K562 (cell line): ENCODE measurements around the gene COLEC12. TPM values are rescaled to one million over a fixed set of nuclear protein-coding genes. Genes with fewer than 3 reads are reported as not detected.

Experiments
- ATAC-seq: fragments of 200-7000 bp; cut with Tn5 transposase; 3 replicates; pipeline ENCODE4 v1.9.1; 2020; ENCODE audit warnings: moderate library complexity
- BruUV-seq: library from RNA; stranded (reverse); fragments of 400-500 nt; replicated peaks from 2 replicates; lab custom pipeline; 2021; lab: Mats Ljungman, UMichigan
- CTCF ChIA-PET: fragments of 300-600 bp; formaldehyde crosslinking; extraction: SDS; loops from one replicate; lab custom pipeline; 2021; ENCODE audit warnings: low intra/inter-chr PET ratio; lab: Yijun Ruan, JAX
- POLR2A ChIA-PET: fragments of 300-600, 350-650 bp; sonication (Branson Sonifier 250); formaldehyde crosslinking; extraction: SDS; loops from one replicate; lab custom pipeline; 2021; ENCODE audit warnings: antibody characterized with exemption, inconsistent platforms; lab: Yijun Ruan, JAX
- DNase-seq, 4 experiments: peaks; one replicate each; pipeline versions ENCODE4 v3.0.0 to v3.0.0-alpha.2; 2011 to 2018; ENCODE audit warnings: low spot score in 3 of 4, mixed read lengths in 3 of 4; ENCODE audit errors: extremely low read depth in 1 of 4
- FAIRE-seq: peaks from 2 replicates; lab custom pipeline; 2011; peaks lifted over from hg19 to GRCh38; lab: Jason Lieb, UNC
- H2AFZ ChIP-seq: 2 replicates; pipeline ENCODE4 v1.6.0; 2011; ENCODE audit warnings: low read depth, low read length, control low read depth, inconsistent platforms
- H3K27ac ChIP-seq: fragments of 200-600 bp; 3 replicates; pipeline ENCODE4 v1.8.0; 2011; ENCODE audit warnings: low read depth, mild to moderate bottlenecking, control low read depth, inconsistent platforms, low read length, moderate library complexity, mixed read lengths; ENCODE audit errors: extremely low read depth
- H3K27me3 ChIP-seq, 2 experiments: fragments of 300-600 bp in 1 of 2; 2 replicates in 1 of 2; 3 replicates in 1 of 2; pipeline versions ENCODE4 v1.6.0 to v1.8.0; 2011; ENCODE audit warnings: inconsistent platforms in 2 of 2, low read length in 2 of 2, mild to moderate bottlenecking in 1 of 2, mixed read lengths in 1 of 2, moderate library complexity in 1 of 2; ENCODE audit not compliant: control insufficient read depth in 2 of 2, insufficient read depth in 2 of 2
- H3K36me3 ChIP-seq: fragments of 300-600 bp; 3 replicates; pipeline ENCODE4 v1.8.0; 2011; ENCODE audit warnings: mild to moderate bottlenecking, low read length, inconsistent platforms; ENCODE audit not compliant: control insufficient read depth, insufficient read depth
- H3K4me1 ChIP-seq, 2 experiments: fragments of 200-600 bp in 1 of 2; replicated peaks in 1 of 2; 2 replicates in 1 of 2; 3 replicates in 1 of 2; pipeline versions ENCODE4 v1.5.1 to v1.8.0; 2011; ENCODE audit warnings: inconsistent platforms in 2 of 2, low read length in 2 of 2, mild to moderate bottlenecking in 1 of 2, mixed read lengths in 1 of 2, moderate library complexity in 1 of 2; ENCODE audit not compliant: control insufficient read depth in 2 of 2, insufficient read depth in 2 of 2
- H3K4me2 ChIP-seq: 2 replicates; pipeline ENCODE4 v1.6.1; 2011; ENCODE audit warnings: low read length, control low read depth, inconsistent platforms, mixed read lengths; ENCODE audit not compliant: insufficient read depth
- H3K4me3 ChIP-seq: fragments of 200-600 bp; sonication (generic), shearing (Covaris generic); 2 replicates; pipeline ENCODE4 v1.5.1; 2016; ENCODE audit warnings: control low read depth, inconsistent platforms
- H3K79me2 ChIP-seq: fragments of 200-600 bp; 3 replicates; pipeline ENCODE4 v1.8.0; 2011; ENCODE audit warnings: low read length, inconsistent platforms; ENCODE audit not compliant: control insufficient read depth, insufficient read depth
- H3K9ac ChIP-seq, 2 experiments: 2 replicates each; pipeline versions ENCODE4 v1.6.0 to v1.6.1; 2011; ENCODE audit warnings: low read depth in 2 of 2, low read length in 2 of 2, control low read depth in 1 of 2, inconsistent platforms in 1 of 2, mild to moderate bottlenecking in 1 of 2, mixed read lengths in 1 of 2; ENCODE audit not compliant: insufficient read depth in 1 of 2
- H3K9me1 ChIP-seq: one replicate; pipeline ENCODE4 v1.6.0; 2011; ENCODE audit warnings: inconsistent platforms, mild to moderate bottlenecking, low read length, moderate library complexity; ENCODE audit not compliant: control insufficient read depth, insufficient read depth
- H3K9me3 ChIP-seq: replicated peaks from 2 replicates; pipeline ENCODE4 v1.5.1; 2011; ENCODE audit warnings: low read depth, low read length, inconsistent platforms; ENCODE audit not compliant: control insufficient read depth, insufficient read depth
- H4K20me1 ChIP-seq: replicated peaks from 2 replicates; pipeline ENCODE4 v1.6.1; 2011; ENCODE audit warnings: low read length, inconsistent platforms, mixed read lengths; ENCODE audit not compliant: control insufficient read depth, insufficient read depth
- CBX3 ChIP-seq, 2 experiments: IDR thresholded peaks; 1 replicate in 1 of 2; 2 replicates in 1 of 2; pipeline ENCODE4 v1.6.1; 2012; ENCODE audit warnings: inconsistent platforms in 2 of 2, low read length in 2 of 2, borderline replicate concordance in 1 of 2, control low read depth in 1 of 2
- E4F1 ChIP-seq: fragments of 250-450 bp; sonication (Bioruptor Pico); IDR thresholded peaks from 2 replicates; pipeline ENCODE4 v1.5.0; 2021; ENCODE audit warnings: mild to moderate bottlenecking, borderline replicate concordance
- ESRRB ChIP-seq: fragments of 250-450 bp; sonication (Bioruptor Pico); IDR thresholded peaks from 2 replicates; pipeline ENCODE4 v1.5.0; 2020; ENCODE audit warnings: mild to moderate bottlenecking, moderate library complexity, borderline replicate concordance
- HDAC6 ChIP-seq: IDR thresholded peaks from 2 replicates; pipeline ENCODE4 v1.6.1; 2012; ENCODE audit warnings: low read depth, mild to moderate bottlenecking, control low read depth, inconsistent platforms, low read length, moderate library complexity
- MED1 ChIP-seq: sonication (generic); formaldehyde crosslinking; IDR thresholded peaks from 2 replicates; pipeline ENCODE4 v1.8.1; 2023; ENCODE audit warnings: missing genetic modification reagents, borderline replicate concordance
- NBN ChIP-seq: fragments of 450-650 bp; IDR thresholded peaks from 2 replicates; pipeline ENCODE4 v1.6.1; 2016; ENCODE audit warnings: low read depth, mild to moderate bottlenecking
- NRF1 ChIP-seq, 2 experiments: fragments of 450-650 bp; IDR thresholded peaks in 1 of 2; conservative IDR thresholded peaks in 1 of 2; 2 replicates each; pipeline ENCODE4 v1.6.1; 2014; ENCODE audit warnings: mild to moderate bottlenecking in 2 of 2
- PRDM10 ChIP-seq: fragments of 450-650 bp; IDR thresholded peaks from 2 replicates; pipeline ENCODE4 v1.6.1; 2018; ENCODE audit not compliant: partially characterized antibody
- USF1 ChIP-seq: sonication (generic); formaldehyde crosslinking; IDR thresholded peaks from 2 replicates; pipeline ENCODE4 v1.9.0; 2022; ENCODE audit warnings: mild to moderate bottlenecking, missing genetic modification reagents
- WGBS: fragments of 100-300 bp; shearing (Covaris generic); methylation state at CpG from one replicate; pipeline ENCODE4 v1.1.6; 2016; ENCODE audit warnings: low coverage, mixed read lengths; ENCODE audit not compliant: insufficient coverage; ENCODE audit errors: missing lambda C conversion rate; 5-methylcytosine and 5-hydroxymethylcytosine counted together
- in situ Hi-C: fragments of 300-500 bp; cut with MboI; formaldehyde crosslinking; loops from 4 replicates; pipeline ENCODE4 v1.15.0; 2018; ENCODE audit warnings: inconsistent platforms, mixed read lengths
- intact Hi-C: fragments of 100-400 bp; cut with micrococcal nuclease; formaldehyde crosslinking; loops from 2 replicates; pipeline ENCODE4 v1.14.2; 2022
- polyA plus RNA-seq, 8 experiments: library from polyadenylated mRNA; depleted of rRNA in 4 of 8; stranded (reverse) in 5 of 8; unstranded in 3 of 8; fragments of >200 nt; fragmentation: Nextera tagmentation in 2 of 8; fragmentation: Illumina TruSeq in 1 of 8; extraction: Ambion mirVana in 2 of 8; extraction: Trizol in 1 of 8; gene quantifications; 2 replicates each; pipeline versions ENCODE4 v1.2.1 to v1.2.3, GENCODE V29; 2011 to 2014; ENCODE audit warnings: inconsistent platforms in 1 of 8, missing spikeins in 1 of 8
- total RNA-seq, 7 experiments: library from RNA; depleted of rRNA in 6 of 7; stranded (reverse); fragments of >200 nt in 6 of 7; fragmentation: Illumina TruSeq in 2 of 7; extraction: Trizol in 2 of 7; gene quantifications; 2 replicates each; pipeline versions ENCODE4 v1.2.1 to v1.2.3, GENCODE V29; 2011 to 2021; ENCODE audit warnings: low replicate concordance in 1 of 7

COLEC12 gene
- total and polyA plus RNA-seq, 9 of the 15 experiments (the other 6 are each of a cell fraction or from before 2014, with no cell fraction given): 0.04 TPM; not detected in 8

- ChIA-PET POLR2A (interaction anchor here (1.2 kb wide), 1 partner anchor 29 kb away, joined by 4 read pairs; no protein-coding TSS in a partner anchor), CTCF (no interaction called here)
- Histone ChIP-seq H3K4me3 (no peak overlapping the region), H3K4me1 (no peaks in the 10 kb centered on the region), H4K20me1 (no peaks in the 10 kb centered on the region), H3K9me3 (no peaks in the 10 kb centered on the region), H2AFZ (no peak overlapping the region), H3K27me3 (peaks cover 9 to 32% of the 10 kb centered on the region in 2 experiments), H3K36me3 (no peaks in the 10 kb centered on the region), H3K79me2 (no peaks in the 10 kb centered on the region), H3K4me2 (no peak overlapping the region), H3K9ac (no peak overlapping the region), H3K27ac (no peak overlapping the region), H3K9me1 (no peaks in the 10 kb centered on the region)
- FAIRE-seq: no peak
- intact Hi-C loops (no loop called here), in situ Hi-C loops (no loop called here)
- ATAC-seq: no peak
- DNase-seq: no peak
- no TSS peak for BruUV-seq
- 0% methylated on average over 3 of the region's 3 CpGs for WGBS
- TF ChIP-seq MED1 (CRISPR knock-in tag) (no peak), NBN (no peak), CBX3 (IDR thresholded peaks at IDR 0.05; ENCODE audit: borderline replicate concordance in 1 of 2, low read length in 2 of 2) (no peak), NRF1 (conservative IDR thresholded peaks at IDR 0.05 in 1 of 2, IDR thresholded peaks at IDR 0.05 in 1 of 2) (no peak), HDAC6 (no peak), USF1 (CRISPR knock-in tag) (no peak), PRDM10 (no peak), E4F1 (CRISPR knock-in tag) (no peak), ESRRB (CRISPR knock-in tag) (no peak)
Measured at GRCh38 chr18:471716-472115, 28.8 kb downstream of the COLEC12 start.
